HG02623 (cell line): ENCODE measurements around the gene GGT6.
"Not testable (repeated sequence)": the region's sequence is repeated elsewhere in the genome, so short reads cannot be mapped to it uniquely, and the experiment has no call there.

Experiments used
- ATAC-seq: cut with Tn5 transposase; IDR thresholded peaks from one replicate; pipeline ENCODE4 v1.9.1; 2021; ENCODE audit warnings: moderate library complexity; ENCODE audit not compliant: unreplicated experiment

Gene GGT6

DNA sequence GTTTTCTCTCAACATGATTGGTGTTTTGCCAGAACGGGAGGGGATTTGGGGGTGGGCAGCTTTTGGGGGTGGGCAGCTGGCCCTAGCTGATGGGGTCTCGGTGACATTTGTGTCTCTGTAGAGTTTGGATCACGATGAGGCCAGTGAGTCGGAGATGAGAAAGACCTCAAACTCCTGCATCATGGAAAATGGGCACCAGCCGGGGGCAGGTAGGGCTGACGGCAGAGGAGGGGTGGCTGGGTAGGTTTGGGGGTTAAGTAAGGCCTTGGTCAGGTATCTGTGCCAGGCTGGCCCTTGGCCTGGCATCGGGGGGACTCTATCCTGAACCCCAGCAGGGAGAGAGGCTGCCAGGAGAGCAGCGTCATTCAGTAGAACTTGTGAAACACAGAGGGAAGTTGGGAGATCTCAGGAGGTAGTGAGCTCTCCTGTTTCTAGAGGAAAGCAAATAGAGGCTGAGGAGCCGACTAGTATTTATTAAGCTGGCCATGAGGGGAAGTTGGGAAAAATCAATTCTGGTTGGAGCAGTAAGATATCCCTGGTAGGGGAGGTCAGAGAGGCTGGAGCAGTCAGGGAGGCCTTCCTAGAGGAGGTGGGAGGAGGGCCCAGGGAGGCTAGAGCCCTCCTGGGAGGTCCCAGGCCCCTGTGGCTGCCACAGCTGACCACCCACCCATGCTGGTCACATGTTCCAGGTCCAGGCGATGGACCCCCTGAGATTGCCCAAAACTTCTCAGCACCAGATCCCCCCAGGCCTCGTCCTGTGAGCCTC lies 32.0 kb upstream of the GGT6 start:
- ATAC-seq = no peak

GRCh38 chr17:4591529-4591928 lies 31.2 kb upstream of the GGT6 start:
- no peak for ATAC-seq

DNA sequence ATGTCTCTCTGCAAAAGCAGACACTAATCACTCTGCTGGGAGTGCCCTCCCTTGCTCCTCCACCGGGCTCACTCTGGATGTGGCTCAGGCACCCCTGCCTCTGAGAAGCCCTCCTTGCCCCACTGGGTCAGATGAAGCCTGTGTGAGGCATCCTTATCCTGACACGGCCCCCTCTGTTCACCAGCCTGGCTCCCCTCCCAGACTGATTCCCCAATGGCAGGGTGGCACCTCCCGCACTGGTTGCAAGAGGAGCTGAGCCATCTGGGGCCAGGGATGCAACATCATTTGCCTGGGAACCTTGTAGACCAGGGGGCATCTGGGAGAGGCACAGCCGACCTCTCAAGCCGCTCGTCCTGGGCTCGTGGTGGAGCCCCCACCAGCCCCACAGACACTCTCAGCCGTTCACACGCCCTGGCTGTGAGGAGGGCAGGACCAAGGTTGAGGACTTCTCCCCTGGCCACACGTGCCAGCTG lies 30.6 kb upstream of the GGT6 start:
- no peak for ATAC-seq

DNA sequence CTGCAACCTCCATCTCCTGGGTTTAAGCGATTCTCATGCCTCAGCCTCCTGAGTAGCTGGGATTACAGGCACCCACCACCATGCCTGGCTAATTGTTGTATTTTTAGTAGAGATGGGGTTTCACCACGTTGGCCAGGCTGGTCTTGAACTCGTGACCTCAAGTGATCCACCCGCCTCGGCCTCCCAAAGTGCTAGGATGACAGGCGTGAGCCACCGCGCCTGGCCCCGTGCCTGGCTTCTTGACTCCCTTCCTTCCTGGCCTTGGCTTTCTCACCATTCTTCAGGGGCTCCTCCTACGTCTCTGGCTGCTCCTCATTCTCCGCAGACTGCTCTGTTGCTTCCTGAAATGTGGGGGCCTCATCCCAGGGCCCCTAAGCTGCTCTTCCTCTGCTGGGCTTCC lies 29.7 kb upstream of the GGT6 start:
- not testable (repeated sequence) for ATAC-seq

DNA sequence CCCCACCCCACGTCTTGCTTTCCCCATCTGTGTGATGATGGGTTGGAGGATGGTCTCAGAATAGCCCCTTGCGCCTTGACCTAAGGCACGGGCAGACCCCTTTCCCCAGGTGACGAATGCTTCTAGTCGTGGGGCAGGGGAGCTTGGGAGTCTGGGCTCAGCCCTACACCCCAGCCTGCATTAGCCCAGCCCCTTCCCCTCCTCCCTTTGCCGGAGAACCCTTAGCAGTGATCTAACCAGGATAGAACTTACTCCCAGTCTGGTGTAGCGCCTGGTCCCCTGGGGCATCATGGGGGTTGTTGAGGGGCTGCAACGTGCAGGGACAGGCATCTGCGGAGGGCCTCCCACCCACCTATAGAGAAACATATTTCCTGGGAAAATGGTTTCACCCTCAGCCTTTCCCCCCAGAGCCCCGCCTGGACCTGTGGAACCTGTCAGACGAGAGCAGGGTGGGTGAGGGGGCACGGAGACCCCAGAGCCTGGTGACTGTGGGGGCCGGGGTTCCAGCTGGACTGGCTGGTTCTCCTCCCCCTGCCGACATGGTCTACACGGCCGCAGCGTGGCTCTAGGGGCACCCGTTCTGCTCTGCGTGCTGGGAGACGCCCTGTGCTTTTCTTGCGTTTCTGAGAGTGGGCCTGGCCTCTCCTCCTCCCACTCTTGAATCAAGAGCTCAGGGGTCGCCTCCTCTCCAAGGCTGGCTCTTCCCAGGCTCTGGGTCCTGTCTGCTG lies 28.7 kb upstream of the GGT6 start:
- ATAC-seq = no peak

DNA sequence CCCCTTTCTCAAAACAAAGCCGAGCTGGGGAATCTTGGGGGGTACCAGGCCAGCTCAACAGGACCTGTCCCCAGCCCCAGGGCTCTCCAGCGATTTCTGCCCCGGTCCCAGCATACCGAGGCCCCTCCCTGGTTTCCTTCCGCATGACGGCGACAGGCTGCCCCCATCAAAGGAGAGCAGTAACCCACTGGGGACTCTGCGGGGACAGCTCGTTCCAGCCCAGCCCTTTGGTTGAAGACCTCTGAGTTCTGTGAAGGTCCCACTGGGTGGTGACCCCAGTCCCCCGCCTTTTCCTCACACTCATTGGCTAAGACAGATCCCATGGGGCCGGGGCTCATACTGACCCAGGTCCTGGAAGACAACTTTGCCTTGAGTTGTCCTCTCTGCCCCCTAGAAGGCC lies 28.0 kb upstream of the GGT6 start:
- no peak for ATAC-seq

DNA sequence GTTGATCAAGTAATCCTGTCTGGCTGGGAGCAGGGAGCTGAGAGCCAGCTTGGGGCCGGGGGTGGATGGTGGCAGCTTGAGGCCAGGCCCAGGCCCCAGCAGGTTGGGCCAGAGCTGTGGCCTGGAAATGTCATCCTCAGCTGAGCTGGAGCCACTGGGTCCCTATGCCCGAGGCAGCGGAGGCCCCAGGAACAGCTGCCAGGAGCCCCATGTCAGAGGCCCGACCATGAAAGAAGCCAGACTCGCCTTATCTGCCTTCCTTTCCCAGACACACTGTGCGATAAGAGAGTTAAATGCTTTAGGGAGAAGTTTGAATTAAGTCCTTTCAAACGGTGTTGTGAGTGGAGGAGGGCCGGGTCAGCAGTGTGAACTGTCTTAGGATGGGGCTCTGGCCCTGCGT lies 27.4 kb upstream of the GGT6 start:
- no peak for ATAC-seq

- ATAC-seq = no peak
Observed at GRCh38 chr17:4587195-4587594, 26.8 kb upstream of the GGT6 start.

- ATAC-seq = no peak
Observed at GRCh38 chr17:4586043-4586442, 25.7 kb upstream of the GGT6 start.

DNA sequence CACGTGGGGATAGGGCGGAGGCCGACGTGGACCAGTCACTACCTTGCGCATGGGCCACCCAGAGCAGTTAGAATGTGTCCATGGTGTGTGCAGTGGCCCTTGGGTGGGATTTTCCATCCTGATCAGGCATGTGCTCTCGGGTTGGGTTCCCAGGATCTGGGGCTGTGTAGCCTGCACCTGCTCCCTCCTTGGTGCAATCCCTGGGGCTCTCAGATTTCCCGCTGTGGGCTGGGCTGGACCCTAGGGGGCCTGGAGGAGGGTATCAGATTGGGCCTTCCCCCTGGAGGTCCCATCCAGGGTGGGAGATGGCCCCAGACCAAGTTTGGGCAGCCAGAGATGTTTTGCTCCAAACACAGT lies 25.2 kb upstream of the GGT6 start:
- no peak for ATAC-seq

DNA sequence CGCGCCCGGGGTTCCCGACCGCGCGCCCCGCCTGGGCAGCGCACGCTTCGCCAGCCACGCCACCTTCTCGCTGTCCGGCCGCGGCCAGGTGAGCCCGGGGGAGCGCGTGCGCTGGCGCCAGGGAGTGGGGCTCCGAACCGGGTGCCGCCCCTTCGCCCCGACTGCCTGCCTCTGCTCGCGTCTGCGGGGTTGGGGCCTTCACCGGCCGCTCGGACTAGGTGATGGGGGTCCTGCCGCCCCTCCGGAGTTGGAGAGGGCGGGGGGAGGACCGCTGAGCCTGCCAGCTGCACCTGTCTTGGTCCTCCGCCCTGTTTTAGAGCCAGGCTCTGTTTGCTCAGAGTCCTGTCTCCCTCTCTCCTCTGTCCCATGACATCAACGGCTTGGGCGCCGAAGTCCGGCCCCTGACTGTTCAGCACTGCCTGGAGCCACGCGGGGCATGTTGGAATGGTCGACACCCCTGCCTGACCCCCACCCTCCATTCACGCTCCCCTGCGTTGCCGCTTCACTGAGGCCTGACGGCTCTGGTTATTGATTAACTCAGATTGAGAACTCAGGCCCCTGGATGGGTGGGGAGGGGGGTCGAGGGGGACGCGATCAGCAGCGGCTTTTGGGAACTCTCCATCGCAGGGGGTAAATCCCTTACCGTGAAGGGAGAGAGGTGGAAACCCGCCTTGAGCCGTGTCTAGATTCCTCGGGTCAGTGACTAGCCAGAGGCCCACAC lies 24.7 kb upstream of the GGT6 start:
- no peak for ATAC-seq

GRCh38 chr17:4584101-4584916 lies 23.9 kb upstream of the GGT6 start, which contains the start of gene SMTNL2:
TSS of gene SMTNL2 (plus strand) at chr17:4584529. CDS start at chr17:4584606, 77 bp downstream.
- ATAC-seq = no peak

- ATAC-seq = no peak
Observed at GRCh38 chr17:4583782-4584100, 23.4 kb upstream of the GGT6 start.

DNA sequence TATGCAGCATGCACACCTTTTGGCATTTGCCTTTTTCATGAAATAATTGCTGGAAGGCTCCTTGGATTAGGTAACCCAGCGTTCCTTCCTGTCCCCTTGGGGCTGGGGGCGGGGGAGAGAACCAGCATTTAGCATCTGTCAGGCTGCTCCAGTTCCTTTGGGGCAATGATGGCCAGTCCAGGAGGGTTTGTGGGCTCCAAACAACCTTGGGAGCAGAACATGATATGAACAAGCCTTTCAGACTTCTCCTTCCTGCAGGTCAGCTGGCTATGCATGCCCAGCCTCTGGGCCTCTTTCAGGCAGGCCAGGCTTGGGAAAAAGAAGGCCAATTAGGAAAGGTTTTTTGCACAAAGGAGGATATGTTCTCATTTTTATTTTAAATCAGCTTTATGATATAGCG lies 22.8 kb upstream of the GGT6 start:
- no peak for ATAC-seq

DNA sequence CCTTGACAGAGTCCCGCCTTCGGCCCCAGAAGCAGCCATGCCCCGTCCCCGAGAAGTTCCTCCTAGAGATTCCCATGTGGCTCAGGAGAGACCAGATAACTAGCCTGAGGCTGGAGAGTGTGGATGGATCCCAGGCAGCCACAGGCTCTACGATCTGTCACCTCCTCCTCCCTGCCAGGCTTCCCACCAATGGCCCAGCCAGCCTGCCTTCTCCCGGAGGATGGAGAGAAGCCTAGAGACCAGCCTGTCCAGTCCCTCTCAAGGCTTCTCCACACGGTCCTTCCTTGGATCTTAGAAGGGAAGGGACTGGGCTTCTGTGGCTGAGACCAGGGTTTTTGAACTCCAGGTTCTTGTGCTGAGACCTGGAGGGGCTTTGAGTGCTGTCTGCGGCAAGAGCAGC lies 22.3 kb upstream of the GGT6 start:
- ATAC-seq = no peak

- no peak for ATAC-seq
Observed at GRCh38 chr17:4582101-4582501, 21.7 kb upstream of the GGT6 start.

DNA sequence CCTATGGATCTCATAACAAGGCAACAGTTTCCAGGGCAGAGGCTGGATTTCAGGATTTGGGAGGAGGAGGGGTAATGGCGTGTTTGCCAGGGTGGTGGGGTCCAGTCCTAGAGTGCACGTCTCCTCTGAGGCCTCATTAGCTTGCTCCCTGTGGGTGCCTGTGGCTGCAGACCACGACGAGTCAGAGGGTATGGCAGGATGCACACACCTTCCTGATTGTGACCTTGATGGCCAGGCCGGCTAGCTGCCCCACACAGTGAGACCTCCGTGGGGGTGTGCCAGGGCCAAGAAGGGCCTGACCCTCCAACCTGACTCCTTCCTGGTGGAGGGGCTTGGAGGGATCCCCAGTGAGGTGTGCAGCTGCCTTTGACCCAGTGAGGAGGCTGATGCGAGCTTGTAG lies 19.9 kb upstream of the GGT6 start:
- ATAC-seq = no peak

- no peak for ATAC-seq
Observed at GRCh38 chr17:4579678-4580077, 19.3 kb upstream of the GGT6 start.

- ATAC-seq = not testable (repeated sequence)
Observed at GRCh38 chr17:4578349-4578748, 18.0 kb upstream of the GGT6 start.

- ATAC-seq = no peak
Observed at GRCh38 chr17:4577386-4577993, 17.1 kb upstream of the GGT6 start.
